ENCODE data around the gene P2RY14. TPM values are rescaled to one million over a fixed set of nuclear protein-coding genes. Genes with fewer than 3 reads are reported as not detected.

Gene P2RY14
- total and polyA plus RNA-seq, 12 donors: 0.17 to 2.4 (median 0.57) TPM; not detected in 1

GRCh38 chr3:151200586-151200985, 77.8 kb downstream of the P2RY14 start:
- Histone ChIP-seq H3K9me3 (replicated peaks in 1 of 3) (no peaks in the 10 kb centered on the region), H3K4me1 (replicated peaks in 1 of 2) (peaks cover 0 to 4% of the 10 kb centered on the region in 2 donors), H3K27me3 (no peaks in the 10 kb centered on the region), H3K36me3 (replicated peaks in 1 of 2) (no peaks in the 10 kb centered on the region), H3K27ac (no peak overlapping the region), H3K4me3 (no peak overlapping the region)
- DNase-seq: no peak
- no peak for TF ChIP-seq CTCF (IDR thresholded peaks at IDR 0.05)
- TF ChIP-seq POLR2A (IDR thresholded peaks at IDR 0.05): no peak
- intact Hi-C loops (cut with DNase I): no loop called here
- 63 to 74% (median 70%) methylated on average over 2 of the region's 2 CpGs for WGBS, 4 donors

GRCh38 chr3:151199554-151200438, 78.5 kb downstream of the P2RY14 start:
- TF ChIP-seq CTCF (IDR thresholded peaks at IDR 0.05) (no peak), POLR2A (IDR thresholded peaks at IDR 0.05) (no peak)
- Histone ChIP-seq H3K4me3 (no peak overlapping the region), H3K27me3 (no peaks in the 10 kb centered on the region), H3K36me3 (replicated peaks in 1 of 2) (no peaks in the 10 kb centered on the region), H3K9me3 (replicated peaks in 1 of 3) (no peaks in the 10 kb centered on the region), H3K4me1 (replicated peaks in 1 of 2) (peaks cover 0 to 3% of the 10 kb centered on the region in 2 donors), H3K27ac (no peak overlapping the region)
- intact Hi-C loops (cut with DNase I): no loop called here
- 76 to 88% (median 84%) methylated on average over 4 of the region's 4 CpGs for WGBS, 4 donors
- DNase-seq: no peak

GRCh38 chr3:151198849-151199248, 79.5 kb downstream of the P2RY14 start:
- Histone ChIP-seq H3K4me1 (replicated peaks in 1 of 2) (no peaks in the 10 kb centered on the region), H3K36me3 (replicated peaks in 1 of 2) (no peaks in the 10 kb centered on the region), H3K9me3 (replicated peaks in 1 of 3) (no peaks in the 10 kb centered on the region), H3K4me3 (no peak overlapping the region), H3K27ac (no peak overlapping the region), H3K27me3 (no peaks in the 10 kb centered on the region)
- no peak for DNase-seq
- intact Hi-C loops (cut with DNase I): no loop called here
- WGBS, 4 donors: 95 to 97% (median 96%) methylated on average over 5 of the region's 5 CpGs
- no peak for TF ChIP-seq CTCF (IDR thresholded peaks at IDR 0.05)
- no peak for TF ChIP-seq POLR2A (IDR thresholded peaks at IDR 0.05)

GRCh38 chr3:151197981-151198767, 80.2 kb downstream of the P2RY14 start:
- Histone ChIP-seq H3K27ac (no peak overlapping the region), H3K9me3 (replicated peaks in 1 of 3) (no peaks in the 10 kb centered on the region), H3K36me3 (replicated peaks in 1 of 2) (no peaks in the 10 kb centered on the region), H3K4me1 (replicated peaks in 1 of 2) (no peaks in the 10 kb centered on the region), H3K4me3 (no peak overlapping the region), H3K27me3 (no peaks in the 10 kb centered on the region)
- TF ChIP-seq CTCF (IDR thresholded peaks at IDR 0.05) (no peak), POLR2A (IDR thresholded peaks at IDR 0.05) (no peak)
- DNase-seq: no peak
- WGBS, 4 donors: 84 to 91% (median 87%) methylated on average over 6 of the region's 6 CpGs
- intact Hi-C loops (cut with DNase I): no loop called here
